SU-DHL-6 (cell line): ENCODE measurements around the gene SYTL3.
"Not testable (repeated sequence)": the region's sequence is repeated elsewhere in the genome, so short reads cannot be mapped to it uniquely, and the experiment has no call there.

Experiments
- CTCF ChIP-seq: fragments of 200-600 bp; sonication (generic); IDR thresholded peaks from one replicate; pipeline ENCODE4 v1.5.1; 2017; ENCODE audit warnings: antibody characterized with exemption, mild to moderate bottlenecking, low read length, moderate library complexity; ENCODE audit not compliant: insufficient read depth, poor library complexity, severe bottlenecking
- EZH2phosphoT487 ChIP-seq: fragments of 200-600 bp; sonication (generic), shearing (Covaris generic); conservative IDR thresholded peaks from 2 replicates; pipeline ENCODE4 v1.6.1; 2018; ENCODE audit warnings: mild to moderate bottlenecking, antibody characterized with exemption, low read length, moderate library complexity, mixed read lengths

GRCh38 chr6:158632538-158633119, 17.2 kb upstream of the SYTL3 start:
- not testable (repeated sequence) for TF ChIP-seq CTCF, EZH2phosphoT487
